ENCODE data around the gene CHST15.

DNA sequence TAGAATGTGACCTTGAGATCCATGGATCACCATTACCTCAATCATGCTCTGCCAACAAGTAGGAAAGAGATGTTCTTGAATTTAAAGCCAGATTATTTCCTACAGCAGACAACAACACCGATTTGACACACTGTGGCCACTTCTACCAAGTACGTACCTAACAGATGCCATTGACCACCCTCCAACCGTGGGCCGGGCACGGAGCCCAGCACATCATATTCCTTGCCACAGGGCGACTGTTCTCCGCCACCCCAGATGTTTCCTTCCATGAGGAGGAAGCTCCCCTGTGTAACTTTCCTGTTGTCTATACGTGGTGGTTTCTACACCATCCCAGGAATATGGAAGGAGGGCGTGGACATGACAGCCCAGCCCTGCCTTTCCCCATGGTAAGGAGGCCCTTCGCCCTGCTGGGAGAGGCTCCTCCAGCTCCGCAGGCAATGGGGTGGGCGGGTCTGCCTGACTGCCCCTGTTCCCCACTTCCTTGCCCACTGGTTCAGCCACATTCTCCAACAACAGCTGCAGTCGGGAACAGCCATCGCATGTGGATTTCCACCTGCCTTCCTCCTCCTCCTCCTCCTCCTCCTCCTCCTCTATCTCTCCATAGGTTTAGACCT is 7.2 kb downstream of the CHST15 start:
- TF ChIP-seq, protein P1, sequence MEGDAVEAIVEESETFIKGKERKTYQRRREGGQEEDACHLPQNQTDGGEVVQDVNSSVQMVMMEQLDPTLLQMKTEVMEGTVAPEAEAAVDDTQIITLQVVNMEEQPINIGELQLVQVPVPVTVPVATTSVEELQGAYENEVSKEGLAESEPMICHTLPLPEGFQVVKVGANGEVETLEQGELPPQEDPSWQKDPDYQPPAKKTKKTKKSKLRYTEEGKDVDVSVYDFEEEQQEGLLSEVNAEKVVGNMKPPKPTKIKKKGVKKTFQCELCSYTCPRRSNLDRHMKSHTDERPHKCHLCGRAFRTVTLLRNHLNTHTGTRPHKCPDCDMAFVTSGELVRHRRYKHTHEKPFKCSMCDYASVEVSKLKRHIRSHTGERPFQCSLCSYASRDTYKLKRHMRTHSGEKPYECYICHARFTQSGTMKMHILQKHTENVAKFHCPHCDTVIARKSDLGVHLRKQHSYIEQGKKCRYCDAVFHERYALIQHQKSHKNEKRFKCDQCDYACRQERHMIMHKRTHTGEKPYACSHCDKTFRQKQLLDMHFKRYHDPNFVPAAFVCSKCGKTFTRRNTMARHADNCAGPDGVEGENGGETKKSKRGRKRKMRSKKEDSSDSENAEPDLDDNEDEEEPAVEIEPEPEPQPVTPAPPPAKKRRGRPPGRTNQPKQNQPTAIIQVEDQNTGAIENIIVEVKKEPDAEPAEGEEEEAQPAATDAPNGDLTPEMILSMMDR (IDR thresholded peaks at IDR 0.05) = no peak
- no peak for TF ChIP-seq POLR2A (IDR thresholded peaks at IDR 0.05)
